Endodermal cell (in vitro differentiated cells): ENCODE measurements around the gene TAC3. TPM values are rescaled to one million over a fixed set of nuclear protein-coding genes. Genes with fewer than 3 reads are reported as not detected.
"Not testable (repeated sequence)": the region's sequence is repeated elsewhere in the genome, so short reads cannot be mapped to it uniquely, and the experiment has no call there.

Experiments used
- DNase-seq: peaks from one replicate; pipeline ENCODE4 v3.0.0-alpha.2; 2017
- H3K27ac ChIP-seq: 2 replicates; pipeline ENCODE4 v1.5.1; 2013; ENCODE audit warnings: mild to moderate bottlenecking, low read depth, low read length, moderate library complexity
- H3K27me3 ChIP-seq: 2 replicates; pipeline ENCODE4 v1.6.1; 2013; ENCODE audit warnings: mild to moderate bottlenecking, low read length, moderate library complexity; ENCODE audit not compliant: insufficient read depth, control insufficient read depth, poor library complexity, severe bottlenecking
- H3K36me3 ChIP-seq: 2 replicates; pipeline ENCODE4 v1.7.0; 2013; ENCODE audit warnings: mild to moderate bottlenecking, low read length, moderate library complexity; ENCODE audit not compliant: control insufficient read depth, insufficient read depth
- H3K4me1 ChIP-seq: one replicate; pipeline ENCODE4 v1.7.0; 2013; ENCODE audit warnings: low read length; ENCODE audit not compliant: control insufficient read depth, insufficient read depth
- H3K4me3 ChIP-seq: 2 replicates; pipeline ENCODE4 v1.5.1; 2013; ENCODE audit warnings: mild to moderate bottlenecking, low read length, moderate library complexity
- H3K9ac ChIP-seq: 2 replicates; pipeline ENCODE4 v1.6.1; 2013; ENCODE audit warnings: mild to moderate bottlenecking, low read length, moderate library complexity; ENCODE audit not compliant: poor library complexity, severe bottlenecking; ENCODE audit errors: extremely low read depth
- H3K9me3 ChIP-seq: 2 replicates; pipeline ENCODE4 v1.6.1; 2013; ENCODE audit warnings: mild to moderate bottlenecking, low read length, moderate library complexity; ENCODE audit not compliant: control insufficient read depth
- H3K27ac Mint-ChIP-seq: 2 replicates; pipeline ENCODE4 v1.8.0; 2020; ENCODE audit warnings: mixed read lengths
- H3K27me3 Mint-ChIP-seq: 2 replicates; pipeline ENCODE4 v1.8.0; 2021; ENCODE audit warnings: mild to moderate bottlenecking, mixed read lengths; ENCODE audit not compliant: insufficient read depth
- H3K36me3 Mint-ChIP-seq: 2 replicates; pipeline ENCODE4 v1.8.0; 2020; ENCODE audit warnings: low read depth, mixed read lengths
- H3K4me1 Mint-ChIP-seq: 2 replicates; pipeline ENCODE4 v1.8.0; 2020; ENCODE audit warnings: mixed read lengths
- H3K4me3 Mint-ChIP-seq: 2 replicates; pipeline ENCODE4 v1.8.0; 2020; ENCODE audit warnings: mild to moderate bottlenecking, moderate library complexity, mixed read lengths
- H3K9me3 Mint-ChIP-seq: 2 replicates; pipeline ENCODE4 v1.8.0; 2020; ENCODE audit warnings: mild to moderate bottlenecking, mixed read lengths
- CTCF ChIP-seq: fragments of 200-600 bp; sonication (generic); conservative IDR thresholded peaks from 2 replicates; pipeline ENCODE4 v1.5.0; 2021; ENCODE audit warnings: antibody characterized with exemption, mild to moderate bottlenecking
- WGBS, 2 experiments: methylation state at CpG; one replicate each; pipeline versions ENCODE4 v1.1.5 to v1.1.7; 2013; ENCODE audit warnings: missing lambda C conversion rate in 2 of 2, mixed read lengths in 1 of 2; ENCODE audit not compliant: insufficient coverage in 1 of 2, insufficient read length in 1 of 2; 5-methylcytosine and 5-hydroxymethylcytosine counted together
- total RNA-seq, 2 donors: library from RNA; stranded (reverse); fragmentation: NEBNext Ultra II Directional in 1 of 2; extraction: Animal tissue kit (Norgen Biotek cat#: 25700) in 1 of 2; gene quantifications; 2 replicates in 1 of 2; 3 replicates in 1 of 2; pipeline ENCODE4 v1.2.1, GENCODE V29; 2021

Gene TAC3
- total RNA-seq, 2 donors from 2014 or later = 1.8 to 5.4 TPM

- Mint-ChIP-seq H3K4me3 (no peak overlapping the region), H3K9me3 (no peaks in the 10 kb centered on the region), H3K27ac (no peak overlapping the region), H3K27me3 (peaks cover 3% of the 10 kb centered on the region), H3K36me3 (no peaks in the 10 kb centered on the region), H3K4me1 (peaks cover 7% of the 10 kb centered on the region)
- Histone ChIP-seq H3K4me3 (no peak overlapping the region), H3K4me1 (no peaks in the 10 kb centered on the region), H3K36me3 (no peaks in the 10 kb centered on the region), H3K27ac (no peak overlapping the region), H3K27me3 (no peaks in the 10 kb centered on the region), H3K9ac (no peak overlapping the region), H3K9me3 (no peaks in the 10 kb centered on the region)
- DNase-seq = no peak
- TF ChIP-seq CTCF = no peak
- WGBS, 2 experiments = 82 to 88% methylated on average over 8 to 9 of the region's 9 CpGs
Measured at GRCh38 chr12:57019983-57020719, 3.8 kb upstream of the TAC3 start.

GRCh38 chr12:57018906-57019305, 2.6 kb upstream of the TAC3 start:
- peaks cover 6% of the 10 kb centered on the region for H3K27me3 ChIP-seq
- H3K9me3 Mint-ChIP-seq = no peaks in the 10 kb centered on the region
- H3K36me3 Mint-ChIP-seq = no peaks in the 10 kb centered on the region
- H3K27ac Mint-ChIP-seq = no peak overlapping the region
- peaks cover 5% of the 10 kb centered on the region for H3K27me3 Mint-ChIP-seq
- DNase-seq = no peak
- no peak overlapping the region for H3K4me3 ChIP-seq
- no peak overlapping the region for H3K27ac ChIP-seq
- H3K36me3 ChIP-seq = no peaks in the 10 kb centered on the region
- no peaks in the 10 kb centered on the region for H3K9me3 ChIP-seq
- H3K9ac ChIP-seq = no peak overlapping the region
- 95% methylated on average over 1 of the region's 1 CpG; no CpG with 5 or more reads in 1 of the 2 experiments for WGBS, 2 experiments
- peaks cover 7% of the 10 kb centered on the region for H3K4me1 Mint-ChIP-seq
- H3K4me1 ChIP-seq = no peaks in the 10 kb centered on the region
- no peak overlapping the region for H3K4me3 Mint-ChIP-seq
- no peak for TF ChIP-seq CTCF

- DNase-seq, H3K9ac ChIP-seq, H3K36me3 Mint-ChIP-seq, H3K4me3 Mint-ChIP-seq, H3K4me1 Mint-ChIP-seq, H3K27ac ChIP-seq, H3K36me3 ChIP-seq, H3K4me3 ChIP-seq, H3K27ac Mint-ChIP-seq, H3K9me3 ChIP-seq, H3K4me1 ChIP-seq, H3K27me3 Mint-ChIP-seq, H3K9me3 Mint-ChIP-seq: not testable (repeated sequence)
- H3K27me3 ChIP-seq = peaks cover 12% of the 10 kb centered on the region
- 91% methylated on average over 2 to 5 of the region's 5 CpGs for WGBS, 2 experiments
Measured at GRCh38 chr12:57018353-57018752, 2.0 kb upstream of the TAC3 start.
